Measurements from ENCODE around the gene TBX1.
A peak's percentile ranks its signal among the peaks of the same experiment; 100 is the strongest.
"Not testable (repeated sequence)": the region's sequence is repeated elsewhere in the genome, so short reads cannot be mapped to it uniquely, and the experiment has no call there.

TBX1 gene

GRCh38 chr22:19774628-19775027, 14.1 kb downstream of the TBX1 start:
- Histone ChIP-seq H3K4me3 (ENCODE audit: low read depth, low read length) (no peak overlapping the region), H3K27ac (no peak overlapping the region), H3K27me3 (ENCODE audit: insufficient read depth, low read depth, severe bottlenecking) (no peaks in the 10 kb centered on the region), H3K9me3 (ENCODE audit: severe bottlenecking) (no peaks in the 10 kb centered on the region), H3K36me3 (no peaks in the 10 kb centered on the region)
- TF ChIP-seq CTCF (IDR thresholded peaks at IDR 0.05; ENCODE audit: low read depth, low read length): no peak
- no peak for DNase-seq

GRCh38 chr22:19775496-19776325, 15.1 kb downstream of the TBX1 start:
- Histone ChIP-seq H3K4me3 (ENCODE audit: low read depth, low read length) (no peak overlapping the region), H3K36me3 (no peaks in the 10 kb centered on the region), H3K9me3 (ENCODE audit: severe bottlenecking) (no peaks in the 10 kb centered on the region), H3K27ac (no peak overlapping the region), H3K27me3 (ENCODE audit: insufficient read depth, low read depth, severe bottlenecking) (no peaks in the 10 kb centered on the region)
- no peak for DNase-seq
- no peak for TF ChIP-seq CTCF (IDR thresholded peaks at IDR 0.05; ENCODE audit: low read depth, low read length)

- Histone ChIP-seq H3K27ac (no peak overlapping the region), H3K4me3 (ENCODE audit: low read depth, low read length) (no peak overlapping the region), H3K36me3 (no peaks in the 10 kb centered on the region), H3K9me3 (ENCODE audit: severe bottlenecking) (no peaks in the 10 kb centered on the region), H3K27me3 (ENCODE audit: insufficient read depth, low read depth, severe bottlenecking) (no peaks in the 10 kb centered on the region)
- no peak for DNase-seq
- TF ChIP-seq CTCF (IDR thresholded peaks at IDR 0.05; ENCODE audit: low read depth, low read length): no peak
Observed at GRCh38 chr22:19776433-19777031, 16.0 kb downstream of the TBX1 start.

- not testable (repeated sequence) for H3K4me3 ChIP-seq (ENCODE audit: low read depth, low read length); H3K9me3 ChIP-seq (ENCODE audit: severe bottlenecking); H3K27ac ChIP-seq; H3K27me3 ChIP-seq (ENCODE audit: insufficient read depth, low read depth, severe bottlenecking); DNase-seq; H3K36me3 ChIP-seq
Observed at GRCh38 chr22:19777192-19777591, 16.6 kb downstream of the TBX1 start.

GRCh38 chr22:19779011-19779421, 18.4 kb downstream of the TBX1 start:
- Histone ChIP-seq H3K9me3 (ENCODE audit: severe bottlenecking) (no peaks in the 10 kb centered on the region), H3K27ac (no peak overlapping the region), H3K27me3 (ENCODE audit: insufficient read depth, low read depth, severe bottlenecking) (no peaks in the 10 kb centered on the region), H3K36me3 (no peaks in the 10 kb centered on the region), H3K4me3 (ENCODE audit: low read depth, low read length) (no peak overlapping the region)
- TF ChIP-seq CTCF (IDR thresholded peaks at IDR 0.05; ENCODE audit: low read depth, low read length): no peak
- no peak for DNase-seq

GRCh38 chr22:19779685-19780268, 19.2 kb downstream of the TBX1 start:
- Histone ChIP-seq H3K27ac (no peak overlapping the region), H3K36me3 (no peaks in the 10 kb centered on the region), H3K4me3 (ENCODE audit: low read depth, low read length) (no peak overlapping the region), H3K9me3 (ENCODE audit: severe bottlenecking) (no peaks in the 10 kb centered on the region), H3K27me3 (ENCODE audit: insufficient read depth, low read depth, severe bottlenecking) (no peaks in the 10 kb centered on the region)
- TF ChIP-seq CTCF (IDR thresholded peaks at IDR 0.05; ENCODE audit: low read depth, low read length): no peak
- DNase-seq: peak; percentile 72

Data from WERI-Rb-1 (cell line).